Ramos (cell line): ENCODE measurements around the gene FXYD3.
"Not testable (repeated sequence)": the region's sequence is repeated elsewhere in the genome, so short reads cannot be mapped to it uniquely, and the experiment has no call there.

Experiments used
- in situ Hi-C: fragments of 300-500 bp; cut with MboI; formaldehyde crosslinking; loops from one replicate; pipeline ENCODE4 v1.14.3; 2022; ENCODE audit warnings: low sequenced_read_pairs; ENCODE audit not compliant: unreplicated experiment

FXYD3 gene

GRCh38 chr19:35122687-35123551, 7.3 kb downstream of the FXYD3 start:
- in situ Hi-C loops, result no loop called here

DNA sequence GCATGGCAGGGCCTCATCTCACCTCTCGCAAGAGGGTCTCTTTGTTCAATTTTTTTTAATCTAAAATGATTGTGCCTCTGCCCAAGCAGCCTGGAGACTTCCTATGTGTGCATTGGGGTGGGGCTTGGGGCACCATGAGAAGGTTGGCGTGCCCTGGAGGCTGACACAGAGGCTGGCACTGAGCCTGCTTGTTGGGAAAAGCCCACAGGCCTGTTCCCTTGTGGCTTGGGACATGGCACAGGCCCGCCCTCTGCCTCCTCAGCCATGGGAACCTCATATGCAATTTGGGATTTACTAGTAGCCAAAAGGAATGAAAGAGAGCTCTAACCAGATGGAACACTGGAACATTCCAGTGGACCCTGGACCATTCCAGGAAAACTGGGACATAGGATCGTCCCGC, 8.0 kb downstream of the FXYD3 start:
- in situ Hi-C loops, result no loop called here

DNA sequence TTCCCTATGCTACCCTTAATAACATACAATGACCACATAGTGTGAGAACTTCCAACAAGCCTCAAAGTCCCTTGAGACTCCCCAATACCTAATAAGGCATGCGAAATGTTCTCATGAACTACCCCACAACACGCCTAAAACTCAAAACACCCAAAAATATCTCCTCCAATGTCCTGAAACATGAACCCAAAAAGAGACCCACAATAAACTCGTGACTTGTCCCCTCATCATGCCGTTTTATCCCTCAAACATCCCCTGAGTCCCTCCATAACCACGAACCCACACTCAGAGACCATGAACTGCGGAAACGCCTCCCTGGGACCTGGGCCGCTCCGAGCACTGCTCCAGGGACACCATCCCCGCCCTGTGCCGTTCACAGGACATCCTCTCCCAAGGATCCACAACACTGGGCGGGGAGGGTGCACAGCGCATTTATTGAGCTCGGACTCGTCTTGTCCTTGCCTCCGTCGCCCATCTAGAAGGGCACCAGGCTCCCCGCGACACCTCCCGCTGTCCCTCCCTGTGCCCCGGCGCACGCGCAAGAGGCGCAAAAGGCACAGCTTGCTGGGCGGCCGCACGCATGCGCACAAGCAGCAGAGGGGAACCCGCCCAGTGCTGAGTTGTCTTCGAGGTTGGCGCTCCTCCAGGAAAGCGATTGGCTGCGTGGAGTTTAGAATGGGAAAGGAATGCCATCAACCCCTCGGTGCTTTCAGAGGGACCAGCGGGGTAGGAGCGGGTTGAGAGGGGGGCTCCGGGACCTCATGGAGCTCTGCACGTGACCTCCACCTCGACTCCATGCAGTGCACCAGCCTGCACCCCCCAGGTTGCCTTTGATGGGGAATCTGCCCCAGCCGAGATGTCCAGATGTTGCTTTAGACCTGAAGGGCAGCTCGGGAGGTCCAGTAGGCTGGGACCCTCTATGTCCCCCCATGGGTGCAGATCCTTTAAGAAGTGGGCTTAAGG, 8.8 kb downstream of the FXYD3 start:
- in situ Hi-C loops, result no loop called here

DNA sequence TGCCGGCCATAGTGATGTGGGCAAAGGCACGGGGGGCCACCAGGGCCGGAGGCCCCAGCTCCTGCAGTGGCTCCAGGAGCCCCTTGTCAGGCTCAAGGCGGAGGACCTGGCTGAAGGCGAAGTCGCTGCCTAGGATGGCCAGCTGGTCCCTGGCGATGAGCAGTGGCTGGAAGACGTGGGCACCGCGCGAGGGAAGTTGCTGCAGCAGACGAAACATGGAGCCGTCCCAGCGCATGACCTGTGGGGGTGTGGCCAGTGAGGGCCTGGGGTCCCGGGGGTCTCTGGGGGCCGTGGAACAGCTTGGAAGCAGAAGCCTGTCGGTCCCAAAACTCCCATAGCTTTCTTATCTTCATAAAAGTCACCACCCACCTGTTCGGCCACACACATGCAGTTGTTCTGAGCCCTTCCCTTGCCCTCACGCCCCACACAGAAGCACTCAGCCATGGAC, 9.7 kb downstream of the FXYD3 start:
- in situ Hi-C loops, result no loop called here

- in situ Hi-C loops, result no loop called here
Measured at GRCh38 chr19:35125749-35126623, 10.4 kb downstream of the FXYD3 start.

GRCh38 chr19:35126624-35126959, 11.0 kb downstream of the FXYD3 start:
- in situ Hi-C loops, result no loop called here

DNA sequence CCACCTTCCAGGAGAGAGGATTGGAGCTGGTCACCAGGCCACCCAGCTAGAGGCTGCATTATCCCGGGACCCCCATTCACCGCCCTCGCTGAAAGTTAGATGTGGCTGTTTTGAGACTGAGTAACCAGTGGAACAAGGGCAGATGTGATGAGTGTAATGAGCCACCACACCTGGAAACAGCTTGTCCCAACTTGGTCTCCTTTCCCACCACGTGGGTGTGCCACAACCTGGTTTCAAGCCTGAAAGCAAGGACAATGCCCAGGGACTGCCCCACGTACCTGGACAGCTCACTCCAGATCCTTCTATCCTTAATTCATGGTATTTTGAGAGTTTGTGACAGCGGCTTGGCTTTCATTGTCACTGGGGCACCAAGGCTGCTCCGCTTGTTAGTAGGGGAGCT, 12.2 kb downstream of the FXYD3 start:
- in situ Hi-C loops, result no loop called here

- in situ Hi-C loops, result no loop called here
Measured at GRCh38 chr19:35128398-35129057, 12.9 kb downstream of the FXYD3 start.

- in situ Hi-C loops, result not testable (repeated sequence)
Measured at GRCh38 chr19:35129724-35130274, 14.2 kb downstream of the FXYD3 start.

DNA sequence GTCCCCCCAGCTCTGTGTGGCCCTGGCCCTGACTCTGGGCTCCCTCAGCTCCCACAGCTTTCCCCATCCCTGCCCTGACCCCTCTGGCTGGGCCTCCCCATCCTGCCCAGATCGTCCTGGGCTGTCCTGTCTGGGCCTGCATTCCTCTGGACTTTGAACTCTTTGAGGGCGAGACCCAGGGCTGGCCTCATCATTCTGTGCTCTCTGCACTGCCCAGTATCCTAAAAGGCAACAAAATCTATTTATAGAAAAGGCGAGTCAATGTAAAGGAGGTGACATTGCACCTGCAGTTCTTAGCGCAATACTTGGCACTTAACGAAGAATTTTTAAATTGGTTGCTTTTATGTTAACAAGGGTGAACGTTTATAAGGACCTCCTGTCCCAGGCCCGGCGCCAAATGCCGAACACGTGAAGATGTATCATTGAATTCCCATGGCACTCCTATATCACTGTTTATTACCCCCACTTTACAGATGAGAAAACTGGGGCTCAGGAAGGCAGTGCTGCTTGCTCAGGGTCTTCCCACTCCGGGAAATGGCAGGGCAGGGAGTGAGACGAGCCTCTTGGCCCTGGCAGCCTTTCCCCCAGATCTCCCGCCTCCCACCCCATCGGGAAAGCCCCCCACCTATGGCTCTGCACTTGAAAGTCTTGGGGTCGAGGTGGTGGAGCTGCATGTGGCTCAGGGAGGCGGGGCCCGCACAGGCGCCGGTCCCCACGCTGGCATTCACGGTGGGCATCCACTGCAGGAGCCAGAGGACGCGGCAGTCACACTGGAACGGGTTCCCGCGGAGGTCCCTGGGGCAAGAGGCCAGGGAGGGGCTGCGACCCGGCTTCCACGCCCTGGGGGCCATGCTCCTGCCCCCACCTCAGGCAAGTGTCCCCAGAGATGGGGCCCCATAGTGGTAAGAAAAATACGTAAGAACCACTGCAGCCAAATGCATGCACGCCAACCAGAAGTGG, 15.4 kb downstream of the FXYD3 start:
- in situ Hi-C loops, result no loop called here

DNA sequence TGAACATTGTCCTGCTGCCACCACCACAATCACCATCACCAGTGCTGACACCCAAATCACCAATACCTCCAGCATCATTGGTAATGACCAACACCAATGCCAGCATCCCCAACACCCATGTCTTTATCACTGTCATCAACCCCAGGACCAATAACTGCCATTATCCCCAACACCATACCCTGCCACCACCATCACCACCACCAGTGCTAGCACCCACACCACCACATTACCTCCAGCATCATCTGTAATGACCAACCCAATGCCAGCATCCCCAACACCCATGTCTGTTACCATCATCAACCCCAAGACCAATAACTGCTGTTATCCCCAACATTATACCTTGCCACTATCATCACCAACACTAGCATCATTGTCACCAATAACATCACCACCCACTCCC, 16.6 kb downstream of the FXYD3 start:
- in situ Hi-C loops, result no loop called here

GRCh38 chr19:35133826-35134225, 18.2 kb downstream of the FXYD3 start:
- in situ Hi-C loops, result no loop called here

- in situ Hi-C loops, result loop anchor here (5.0 kb wide), 1 partner anchor 72 kb away; no protein-coding TSS in a partner anchor
Measured at GRCh38 chr19:35134601-35135242, 19.1 kb downstream of the FXYD3 start, which contains the start of gene LGI4. Gene LGI4 (minus strand): TSS chr19:35135059. CDS start chr19:35134680, 379 bp downstream.

- in situ Hi-C loops, result loop anchor here (5.0 kb wide), 1 partner anchor 73 kb away; no protein-coding TSS in a partner anchor
Measured at GRCh38 chr19:35135389-35135909, 19.8 kb downstream of the FXYD3 start.

- in situ Hi-C loops, result loop anchor here (5.0 kb wide), 1 partner anchor 74 kb away; no protein-coding TSS in a partner anchor
Measured at GRCh38 chr19:35136231-35136630, 20.6 kb downstream of the FXYD3 start.

- in situ Hi-C loops, result loop anchor here (5.0 kb wide), 1 partner anchor 75 kb away; no protein-coding TSS in a partner anchor
Measured at GRCh38 chr19:35136977-35137702, 21.5 kb downstream of the FXYD3 start.
